SH-SY5Y (cell line): ENCODE measurements around the gene LRRC32.

Experiments used
- GATA2 ChIP-seq: IDR thresholded peaks from 2 replicates; pipeline ENCODE4 v1.6.1; 2011; ENCODE audit warnings: mild to moderate bottlenecking, low read depth, low read length
- GATA3 ChIP-seq: IDR thresholded peaks from 2 replicates; pipeline ENCODE4 v1.6.1; 2011; ENCODE audit warnings: low read depth, mild to moderate bottlenecking, low read length, moderate library complexity

GRCh38 chr11:76668362-76669155, 2.0 kb downstream of the LRRC32 start:
- TF ChIP-seq GATA2 (no peak), GATA3 (no peak)
